Measurements from ENCODE around the gene SEBOX.

SEBOX gene

GRCh38 chr17:28334171-28334570 is 30.8 kb downstream of the SEBOX start:
- ATAC-seq (ENCODE audit: low read depth) = no peak
- no peaks in the 10 kb centered on the region for H3K27me3 ChIP-seq (ENCODE audit: insufficient read depth, poor library complexity, severe bottlenecking)
- no peak overlapping the region for H3K27ac ChIP-seq (ENCODE audit: poor library complexity, severe bottlenecking)
- no peak for TF ChIP-seq CTCF (IDR thresholded peaks at IDR 0.05; ENCODE audit: poor library complexity, severe bottlenecking)
- H3K9me3 ChIP-seq (ENCODE audit: severe bottlenecking) = no peaks in the 10 kb centered on the region
- DNase-seq (ENCODE audit: low spot score) = no peak
- H3K36me3 ChIP-seq (ENCODE audit: low read depth) = peaks cover 25% of the 10 kb centered on the region
- peak overlapping the region; percentile 74 for H3K4me3 ChIP-seq (ENCODE audit: severe bottlenecking)
- H3K4me1 ChIP-seq (ENCODE audit: insufficient read depth, poor library complexity, severe bottlenecking) = peaks cover 20% of the 10 kb centered on the region

GRCh38 chr17:28333083-28333746 is 31.8 kb downstream of the SEBOX start:
- Histone ChIP-seq H3K9me3 (ENCODE audit: severe bottlenecking) (no peaks in the 10 kb centered on the region), H3K36me3 (ENCODE audit: low read depth) (peaks cover 32% of the 10 kb centered on the region), H3K27ac (ENCODE audit: poor library complexity, severe bottlenecking) (no peak overlapping the region), H3K4me1 (ENCODE audit: insufficient read depth, poor library complexity, severe bottlenecking) (peaks cover 16% of the 10 kb centered on the region), H3K27me3 (ENCODE audit: insufficient read depth, poor library complexity, severe bottlenecking) (no peaks in the 10 kb centered on the region), H3K4me3 (ENCODE audit: severe bottlenecking) (no peak overlapping the region)
- DNase-seq (ENCODE audit: low spot score) = no peak
- no peak for TF ChIP-seq CTCF (IDR thresholded peaks at IDR 0.05; ENCODE audit: poor library complexity, severe bottlenecking)
- ATAC-seq (ENCODE audit: low read depth) = no peak

- ATAC-seq (ENCODE audit: low read depth) = no peak
- no peak for TF ChIP-seq CTCF (IDR thresholded peaks at IDR 0.05; ENCODE audit: poor library complexity, severe bottlenecking)
- no peak for DNase-seq (ENCODE audit: low spot score)
- peaks cover 27% of the 10 kb centered on the region for H3K36me3 ChIP-seq (ENCODE audit: low read depth)
- H3K4me3 ChIP-seq (ENCODE audit: severe bottlenecking) = no peak overlapping the region
- H3K27ac ChIP-seq (ENCODE audit: poor library complexity, severe bottlenecking) = no peak overlapping the region
- no peaks in the 10 kb centered on the region for H3K9me3 ChIP-seq (ENCODE audit: severe bottlenecking)
- no peaks in the 10 kb centered on the region for H3K27me3 ChIP-seq (ENCODE audit: insufficient read depth, poor library complexity, severe bottlenecking)
- peaks cover 3% of the 10 kb centered on the region for H3K4me1 ChIP-seq (ENCODE audit: insufficient read depth, poor library complexity, severe bottlenecking)
These were observed 33.0 kb downstream of the SEBOX start for GRCh38 chr17:28331891-28332420.

- H3K9me3 ChIP-seq (ENCODE audit: severe bottlenecking) = no peaks in the 10 kb centered on the region
- H3K36me3 ChIP-seq (ENCODE audit: low read depth) = peaks cover 40% of the 10 kb centered on the region
- no peak overlapping the region for H3K27ac ChIP-seq (ENCODE audit: poor library complexity, severe bottlenecking)
- H3K4me3 ChIP-seq (ENCODE audit: severe bottlenecking) = no peak overlapping the region
- no peak for TF ChIP-seq CTCF (IDR thresholded peaks at IDR 0.05; ENCODE audit: poor library complexity, severe bottlenecking)
- no peaks in the 10 kb centered on the region for H3K27me3 ChIP-seq (ENCODE audit: insufficient read depth, poor library complexity, severe bottlenecking)
- ATAC-seq (ENCODE audit: low read depth) (no peak), DNase-seq (ENCODE audit: low spot score) (no peak)
- no peaks in the 10 kb centered on the region for H3K4me1 ChIP-seq (ENCODE audit: insufficient read depth, poor library complexity, severe bottlenecking)
These were observed 34.3 kb downstream of the SEBOX start for GRCh38 chr17:28330671-28331070.

DNA sequence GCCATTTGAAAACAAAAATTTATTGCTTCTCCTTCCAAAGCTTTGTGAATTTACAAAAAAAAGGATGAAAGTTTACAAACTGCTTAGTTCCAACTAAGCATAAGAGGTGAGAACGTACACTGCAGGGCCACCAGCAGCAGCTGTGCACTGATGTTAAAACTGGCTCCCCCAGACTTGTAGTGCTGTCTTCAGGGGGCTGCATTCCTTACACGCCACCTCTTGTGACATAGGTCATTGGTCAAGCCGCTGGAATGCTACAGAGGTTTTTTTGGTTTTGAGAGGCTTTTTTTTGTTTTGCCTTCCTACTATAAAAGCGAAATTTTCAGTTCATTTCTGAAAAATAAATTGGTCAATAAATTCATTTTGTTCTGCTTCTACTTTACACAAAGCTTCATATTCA is 36.7 kb downstream of the SEBOX start:
- no peak for DNase-seq (ENCODE audit: low spot score)
- no peak overlapping the region for H3K4me3 ChIP-seq (ENCODE audit: severe bottlenecking)
- H3K27ac ChIP-seq (ENCODE audit: poor library complexity, severe bottlenecking) = no peak overlapping the region
- TF ChIP-seq CTCF (IDR thresholded peaks at IDR 0.05; ENCODE audit: poor library complexity, severe bottlenecking) = no peak
- no peaks in the 10 kb centered on the region for H3K27me3 ChIP-seq (ENCODE audit: insufficient read depth, poor library complexity, severe bottlenecking)
- H3K36me3 ChIP-seq (ENCODE audit: low read depth) = peaks cover 55% of the 10 kb centered on the region
- ATAC-seq (ENCODE audit: low read depth) = no peak
- no peaks in the 10 kb centered on the region for H3K9me3 ChIP-seq (ENCODE audit: severe bottlenecking)
- H3K4me1 ChIP-seq (ENCODE audit: insufficient read depth, poor library complexity, severe bottlenecking) = no peaks in the 10 kb centered on the region
